GM21360 (cell line): Measurements from ENCODE around the gene GLI3.

Experiments
- ATAC-seq: cut with Tn5 transposase; IDR thresholded peaks from one replicate; pipeline ENCODE4 v1.9.1; 2021; ENCODE audit warnings: mild to moderate bottlenecking, moderate library complexity; ENCODE audit not compliant: unreplicated experiment

The GLI3 gene

DNA sequence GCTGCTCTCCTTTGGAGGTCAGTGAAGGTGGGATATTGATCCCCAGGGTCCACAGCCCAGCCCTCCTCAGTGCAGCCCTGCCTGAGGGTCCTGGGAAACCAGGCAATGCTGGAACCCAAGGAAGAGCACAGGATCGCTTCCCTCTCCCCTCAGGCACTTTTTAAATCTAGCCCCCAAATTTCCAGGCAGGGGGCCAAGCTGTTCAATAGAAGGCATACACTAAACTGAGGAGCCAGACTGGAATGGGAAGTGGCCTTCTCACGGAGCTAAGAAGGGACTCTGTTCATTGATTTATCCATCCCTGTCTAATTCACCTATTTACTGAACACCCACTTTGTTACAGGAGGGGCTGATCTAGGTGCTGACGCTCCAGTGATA is 60.3 kb downstream of the GLI3 start:
- ATAC-seq, result no peak

DNA sequence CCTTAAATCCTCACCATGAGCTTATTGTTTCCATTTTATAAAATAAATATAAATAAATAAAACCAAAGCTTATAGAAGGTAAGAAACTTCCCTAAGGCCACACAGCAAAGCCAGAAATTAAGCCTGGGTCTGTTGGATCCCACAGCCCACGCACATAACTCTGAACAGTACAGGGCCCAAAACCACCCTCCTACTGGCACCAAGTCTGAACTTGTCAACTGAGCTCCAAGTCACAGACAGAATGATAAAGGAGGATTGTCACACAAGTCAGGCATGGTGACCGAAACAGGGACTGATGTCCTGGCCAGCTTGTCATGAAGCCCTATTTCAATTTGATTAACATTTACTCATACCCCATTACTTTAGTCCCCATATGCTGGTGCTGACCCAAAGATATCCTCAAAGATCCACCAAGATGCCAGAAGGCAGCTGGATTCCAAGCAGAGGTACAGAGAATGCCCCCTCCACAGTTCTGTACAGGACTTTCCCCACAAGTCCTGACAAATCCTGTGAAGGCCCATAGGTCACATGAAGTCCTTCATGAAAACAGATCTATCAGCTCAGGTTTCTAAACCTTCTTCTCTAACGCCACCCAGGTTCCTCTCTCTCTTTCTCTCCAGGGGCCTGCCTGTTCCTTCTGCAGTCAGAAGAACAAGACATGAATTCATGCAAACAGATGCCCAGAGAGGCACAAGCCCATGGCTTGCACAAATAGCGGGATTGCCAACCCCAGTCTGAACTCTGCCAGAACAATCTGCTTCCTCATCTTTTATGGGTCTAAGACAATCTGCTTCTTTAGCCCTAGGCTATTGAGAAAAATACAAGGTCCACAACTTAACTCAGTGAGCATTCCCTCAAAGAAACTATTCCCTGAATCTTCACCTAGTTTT is 60.9 kb downstream of the GLI3 start:
- no peak for ATAC-seq

DNA sequence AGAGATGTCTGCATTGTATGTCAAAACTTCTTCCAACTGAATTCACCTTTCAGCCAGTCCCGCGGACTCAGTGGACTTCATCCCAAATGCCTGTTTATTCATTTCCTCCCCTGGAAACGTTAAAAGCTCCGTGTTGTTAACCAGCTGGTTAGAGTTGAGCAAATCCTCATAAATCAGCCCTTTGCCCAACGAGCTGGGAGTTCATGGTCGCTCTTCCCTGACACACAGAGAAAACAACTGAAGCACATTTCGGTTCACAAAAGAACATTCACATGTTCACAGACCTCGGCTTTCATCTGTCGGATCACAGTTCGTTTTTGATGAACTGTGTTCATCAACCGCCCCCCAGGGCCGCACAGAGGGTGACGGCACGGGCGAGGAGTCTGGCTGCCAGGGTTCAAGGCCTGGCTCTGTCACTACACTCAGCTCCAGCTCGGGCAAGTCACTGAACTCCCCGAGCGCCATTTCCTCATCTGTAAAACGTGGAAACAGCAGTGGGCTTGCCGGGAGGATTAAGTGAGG is 62.6 kb downstream of the GLI3 start:
- no peak for ATAC-seq

DNA sequence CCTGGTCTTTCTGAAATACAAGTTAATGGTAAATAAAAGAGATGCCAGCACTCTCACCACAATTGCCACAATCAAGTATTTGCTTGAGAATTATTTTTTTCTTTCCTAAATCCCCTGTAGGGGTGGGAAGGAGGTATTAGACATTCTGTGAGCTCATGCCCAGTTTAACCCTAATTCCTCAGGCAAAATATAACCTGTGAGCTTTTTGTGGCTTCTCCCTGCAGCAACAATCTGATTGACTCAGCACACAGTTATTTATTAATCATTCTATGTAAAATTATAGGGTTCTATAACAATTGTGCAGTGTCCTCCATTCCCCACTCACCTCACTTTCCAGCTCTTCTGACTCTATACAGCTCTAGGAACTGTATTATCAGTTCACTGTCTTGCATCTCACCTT is 66.3 kb downstream of the GLI3 start:
- ATAC-seq, result no peak

DNA sequence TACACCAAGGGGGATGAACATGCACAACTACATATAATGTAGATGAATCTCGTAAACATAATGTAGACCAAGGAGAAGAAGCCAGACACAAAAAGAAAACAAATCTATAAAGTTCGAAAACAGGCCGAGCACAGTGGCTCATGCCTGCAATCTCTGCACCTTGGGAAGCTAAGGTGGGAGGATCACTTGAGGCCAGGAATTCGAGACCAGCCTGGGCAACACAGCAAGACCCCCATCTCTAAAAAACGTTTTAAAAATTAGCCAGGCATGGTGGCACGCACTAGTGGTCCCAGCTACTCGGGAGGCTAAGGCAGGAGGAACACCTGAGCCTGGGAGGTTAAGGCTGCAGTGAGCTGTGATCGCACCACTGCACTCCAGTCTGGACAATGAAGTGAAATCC is 68.5 kb downstream of the GLI3 start:
- no peak for ATAC-seq

DNA sequence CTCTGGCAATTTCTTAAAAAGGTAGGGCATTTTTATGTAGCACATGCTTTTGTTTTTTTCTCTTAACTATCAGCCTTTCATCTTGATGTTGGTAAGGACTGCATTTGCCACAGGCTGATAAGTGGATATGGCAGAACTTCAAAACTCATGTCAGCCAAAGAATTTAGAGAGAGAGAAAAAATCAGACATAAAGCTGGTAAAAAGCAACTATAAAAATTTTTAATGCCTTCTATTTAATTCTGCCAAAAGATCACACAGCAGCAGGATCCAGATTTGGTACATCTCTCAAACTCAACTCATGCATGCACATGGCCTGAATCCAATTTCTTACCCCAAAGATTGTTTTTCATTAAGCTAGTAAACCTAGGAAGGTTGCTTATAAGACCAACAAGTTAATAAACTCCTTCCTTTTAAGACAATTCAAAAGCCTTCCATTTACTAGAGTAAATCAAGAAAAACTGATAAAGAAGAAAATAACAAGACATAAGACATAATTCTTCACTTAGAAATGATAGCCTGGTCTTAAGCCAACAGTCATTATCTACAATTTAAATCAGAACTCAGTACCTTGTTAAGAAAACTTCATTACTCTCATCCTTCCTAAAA is 69.3 kb downstream of the GLI3 start:
- no peak for ATAC-seq

DNA sequence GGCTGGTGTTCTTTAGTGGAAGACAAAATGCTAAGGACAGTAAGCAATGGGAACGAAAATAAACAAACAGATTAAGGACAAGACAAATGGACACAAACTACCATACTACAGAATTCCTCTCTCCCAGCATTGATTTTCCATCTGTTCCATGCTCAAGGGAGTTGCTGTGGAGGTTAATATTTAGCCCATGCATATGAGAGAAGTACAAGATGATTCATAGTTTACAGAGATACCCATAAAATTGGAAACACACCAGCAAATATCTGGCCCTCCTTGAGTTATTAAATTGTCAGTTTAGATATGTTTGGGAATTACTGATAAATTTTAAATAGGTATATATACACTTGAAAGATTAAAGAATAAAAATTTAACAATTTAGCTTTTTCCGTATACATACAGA is 69.8 kb downstream of the GLI3 start:
- no peak for ATAC-seq

DNA sequence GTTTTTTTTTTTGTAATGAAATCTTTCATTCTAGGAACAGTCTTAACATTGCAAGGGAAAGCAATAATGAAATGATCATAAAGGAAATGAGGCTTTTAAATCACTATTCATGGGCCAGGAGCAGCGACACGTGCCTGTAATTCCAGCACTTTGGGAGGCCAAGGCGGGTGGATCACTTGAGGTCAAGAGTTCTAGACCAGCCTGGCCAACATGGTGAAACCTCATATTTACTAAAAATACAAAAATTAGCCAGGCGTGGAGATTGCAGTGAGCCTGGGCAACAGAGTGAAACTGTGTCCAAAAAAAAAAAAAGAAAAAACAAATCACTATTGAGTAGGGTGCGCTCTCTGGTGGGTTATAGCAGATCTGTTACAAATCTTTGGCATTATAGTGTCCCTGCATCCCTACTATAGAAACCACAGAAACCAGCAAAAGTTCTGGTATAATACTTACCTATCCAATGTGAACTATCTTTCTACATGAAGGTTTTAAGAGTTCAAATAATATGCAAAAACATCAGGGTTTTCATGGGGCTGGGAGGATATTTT is 72.1 kb downstream of the GLI3 start:
- ATAC-seq, result no peak

DNA sequence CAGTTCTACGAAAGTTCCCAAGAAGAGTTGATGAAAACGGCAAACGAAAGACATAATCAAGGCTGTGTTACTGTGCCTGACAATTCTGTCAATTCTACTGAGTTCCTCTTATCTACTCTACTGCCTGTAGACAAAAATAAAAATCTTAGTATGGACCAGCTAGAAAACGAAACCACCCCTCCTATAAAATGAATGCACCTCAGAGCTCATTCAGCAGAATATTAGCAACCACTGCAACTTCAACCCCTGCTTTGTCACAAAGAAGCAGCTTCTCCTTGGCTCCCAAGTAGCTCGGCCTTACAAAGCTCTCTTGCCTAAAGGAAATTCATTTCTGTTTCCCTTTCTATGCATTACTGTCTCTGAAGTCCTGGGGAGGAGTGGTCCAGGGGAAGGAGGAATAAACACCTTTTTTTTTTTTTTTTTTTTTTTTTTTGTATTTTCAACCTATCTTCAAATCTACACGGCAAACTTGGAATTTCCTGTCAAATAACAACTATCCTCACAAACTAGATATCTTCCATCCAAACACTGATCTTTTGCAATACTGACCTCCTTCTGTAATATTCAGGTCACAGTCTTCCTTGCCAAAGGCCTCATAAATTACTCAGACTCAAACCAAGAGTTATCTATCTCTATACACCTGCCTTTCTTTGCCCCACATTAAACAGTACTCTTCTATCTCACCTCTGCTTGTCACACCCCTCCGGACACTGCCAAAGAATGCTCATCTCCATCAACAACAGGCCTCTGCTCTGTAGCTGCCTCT is 74.3 kb downstream of the GLI3 start:
- ATAC-seq, result no peak

DNA sequence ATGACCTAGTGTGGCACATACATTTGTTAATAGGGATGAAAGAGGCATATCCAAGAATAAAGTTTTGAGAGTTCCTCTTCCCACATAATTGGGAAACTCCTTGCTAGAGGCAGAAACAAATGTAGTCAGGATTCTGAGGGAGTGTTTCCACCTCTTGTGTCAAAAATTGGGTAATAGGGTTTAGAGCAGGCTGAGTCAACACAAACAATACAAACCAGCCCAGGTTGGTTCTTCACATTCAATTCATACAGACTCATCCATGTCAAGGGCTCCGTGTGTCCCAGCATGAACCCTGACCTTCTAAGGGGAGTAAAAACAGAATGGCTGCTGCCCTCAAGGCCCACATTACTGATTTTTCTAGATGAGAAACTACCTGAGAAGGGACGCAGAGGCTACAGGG is 75.3 kb downstream of the GLI3 start:
- ATAC-seq, result no peak

DNA sequence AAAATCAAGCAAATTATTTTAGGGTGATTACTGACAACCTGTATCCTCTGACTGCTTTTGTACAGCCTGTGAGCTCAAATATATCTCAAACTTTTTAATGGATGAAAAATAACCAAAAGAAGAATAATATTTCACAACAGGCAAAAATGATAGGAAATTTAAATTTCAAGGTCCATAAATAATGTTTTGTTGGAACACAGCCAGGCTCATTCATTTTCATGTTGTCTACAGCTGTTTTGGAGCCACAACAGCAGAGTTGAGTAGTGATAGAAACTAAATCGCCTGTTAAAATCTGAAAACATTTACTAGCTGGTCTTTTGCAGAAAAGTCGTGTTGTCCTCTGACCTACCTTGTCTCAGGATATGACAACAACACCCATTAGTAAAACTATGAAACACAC is 75.9 kb downstream of the GLI3 start:
- ATAC-seq, result no peak

DNA sequence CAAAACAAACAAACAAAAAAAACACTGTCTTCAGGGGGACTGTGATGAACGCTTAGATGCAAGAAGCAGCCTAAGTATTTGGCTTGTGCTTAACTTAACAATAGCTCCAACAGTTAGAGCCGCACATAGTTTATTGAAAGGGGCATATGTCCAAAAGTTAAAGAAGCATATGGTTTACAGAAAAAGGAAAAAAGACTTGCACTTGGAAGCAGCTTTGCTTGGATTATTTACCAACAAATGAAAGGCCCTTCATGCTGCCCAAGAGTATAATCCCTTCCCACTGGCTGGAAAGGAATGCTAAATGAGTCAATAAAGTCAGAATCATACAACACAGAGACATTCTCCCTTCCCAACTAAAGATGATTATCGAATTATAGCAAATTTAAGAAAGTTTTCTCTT is 77.9 kb downstream of the GLI3 start:
- ATAC-seq, result no peak

DNA sequence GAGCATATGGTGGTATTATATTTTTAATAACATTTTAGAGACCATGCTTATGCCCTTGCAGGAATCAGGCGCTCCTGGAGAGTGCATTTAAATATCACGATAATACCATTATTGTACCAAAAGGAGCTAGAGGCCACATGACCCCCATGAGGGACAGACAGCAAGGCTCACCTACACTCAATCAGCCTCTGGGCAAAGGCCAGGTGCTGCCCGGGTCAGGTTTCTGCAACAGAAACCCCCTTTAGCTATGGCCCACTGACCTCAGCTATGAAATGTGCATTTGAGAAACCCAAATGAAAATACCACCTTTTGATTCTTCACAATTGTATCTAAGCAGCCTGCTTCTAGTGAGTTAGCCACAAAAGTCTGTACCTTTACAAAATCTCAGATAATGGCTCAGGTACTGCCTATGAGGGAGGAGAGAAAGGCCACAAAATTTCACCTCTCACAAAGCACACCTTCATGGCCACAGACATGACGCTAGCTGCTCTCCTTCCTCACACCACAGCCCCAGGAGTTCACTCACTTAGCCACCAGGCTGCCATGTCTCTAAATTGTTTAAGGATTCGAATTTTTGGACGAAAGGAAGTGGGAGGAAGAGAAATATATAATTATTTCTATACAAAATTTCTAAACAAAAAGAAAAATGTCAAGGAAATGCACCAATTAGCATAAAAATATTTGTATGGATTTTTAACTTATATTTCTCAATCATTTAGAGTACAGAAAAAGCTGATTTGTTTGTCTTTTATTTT is 79.9 kb downstream of the GLI3 start:
- no peak for ATAC-seq

DNA sequence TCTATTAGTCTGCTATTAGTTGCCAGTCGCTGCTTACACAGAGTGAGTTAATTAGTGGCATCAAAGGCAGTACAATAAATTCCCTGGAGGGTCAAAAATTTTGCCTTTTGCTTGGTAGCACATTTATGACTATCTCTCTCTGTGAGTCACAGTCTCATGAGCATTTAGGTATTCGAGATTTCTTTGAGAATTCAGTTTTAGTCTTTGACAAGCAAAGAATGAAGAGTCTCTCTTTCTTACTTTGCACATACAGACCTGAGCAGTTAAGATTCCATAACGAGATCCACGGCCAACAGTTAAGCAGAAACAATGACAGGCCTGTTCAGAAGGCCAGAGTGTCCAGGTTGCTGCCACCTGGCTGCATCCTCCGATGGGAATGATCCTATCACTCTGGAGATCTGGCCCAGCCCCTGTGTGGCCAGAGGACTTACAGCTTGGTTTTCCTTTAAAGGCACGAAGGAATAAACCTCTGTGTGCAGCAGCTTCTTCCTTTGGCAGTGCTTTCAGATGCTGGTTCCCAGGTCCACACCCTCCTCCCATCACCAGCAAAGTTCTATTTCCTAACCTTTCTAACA is 80.6 kb downstream of the GLI3 start:
- ATAC-seq, result no peak

DNA sequence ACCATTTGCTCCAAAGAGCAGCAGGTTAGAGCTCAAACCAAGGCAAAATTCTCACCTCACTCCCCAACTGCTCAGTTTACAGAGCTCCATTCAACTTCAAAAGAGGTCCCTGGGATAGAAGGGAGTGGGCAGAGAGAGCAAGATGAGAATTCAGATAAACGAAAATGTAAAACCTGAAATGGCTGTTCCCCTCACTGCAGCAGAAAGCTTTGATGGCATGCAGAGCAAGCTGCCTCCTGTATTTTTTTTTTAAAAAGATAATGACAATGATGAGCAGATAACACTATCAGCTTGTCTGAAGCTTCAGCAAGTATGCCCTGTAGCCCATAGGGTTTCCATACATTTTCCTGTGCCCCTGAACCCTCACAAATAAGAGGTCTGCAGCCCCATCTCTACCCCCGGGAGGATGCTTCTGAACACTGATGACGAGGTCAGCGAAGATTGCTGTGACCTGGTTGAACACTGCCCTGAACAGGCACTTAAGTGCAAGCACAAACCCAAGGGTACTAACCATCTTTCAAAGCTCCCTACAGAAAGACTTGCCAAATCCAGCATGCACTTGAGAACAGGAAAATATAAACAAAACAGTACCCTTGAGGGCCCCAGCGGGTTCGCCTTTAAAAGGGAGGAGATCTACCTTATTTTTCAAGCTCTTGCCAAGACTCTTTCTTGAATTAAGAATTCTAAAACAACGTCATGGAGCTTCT is 81.3 kb downstream of the GLI3 start:
- ATAC-seq, result no peak

DNA sequence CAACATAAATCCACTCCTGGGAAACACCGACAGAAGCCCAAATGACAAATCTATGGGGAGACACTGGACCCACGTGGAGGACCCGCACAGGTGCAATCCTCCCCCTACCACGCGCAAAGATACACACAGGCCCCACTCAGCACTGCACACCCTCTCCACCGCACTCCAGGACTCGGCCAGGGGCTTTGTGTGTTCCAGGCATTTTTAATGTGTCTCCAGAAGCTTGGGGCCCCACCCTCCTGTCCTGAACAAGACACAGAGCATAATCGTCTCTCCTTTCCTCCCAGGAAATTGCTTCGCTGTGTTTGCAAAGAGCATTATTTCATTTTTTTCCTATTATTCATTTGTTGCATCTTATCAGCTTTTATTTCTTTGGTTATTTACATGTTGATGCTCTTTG is 82.8 kb downstream of the GLI3 start:
- ATAC-seq, result no peak

DNA sequence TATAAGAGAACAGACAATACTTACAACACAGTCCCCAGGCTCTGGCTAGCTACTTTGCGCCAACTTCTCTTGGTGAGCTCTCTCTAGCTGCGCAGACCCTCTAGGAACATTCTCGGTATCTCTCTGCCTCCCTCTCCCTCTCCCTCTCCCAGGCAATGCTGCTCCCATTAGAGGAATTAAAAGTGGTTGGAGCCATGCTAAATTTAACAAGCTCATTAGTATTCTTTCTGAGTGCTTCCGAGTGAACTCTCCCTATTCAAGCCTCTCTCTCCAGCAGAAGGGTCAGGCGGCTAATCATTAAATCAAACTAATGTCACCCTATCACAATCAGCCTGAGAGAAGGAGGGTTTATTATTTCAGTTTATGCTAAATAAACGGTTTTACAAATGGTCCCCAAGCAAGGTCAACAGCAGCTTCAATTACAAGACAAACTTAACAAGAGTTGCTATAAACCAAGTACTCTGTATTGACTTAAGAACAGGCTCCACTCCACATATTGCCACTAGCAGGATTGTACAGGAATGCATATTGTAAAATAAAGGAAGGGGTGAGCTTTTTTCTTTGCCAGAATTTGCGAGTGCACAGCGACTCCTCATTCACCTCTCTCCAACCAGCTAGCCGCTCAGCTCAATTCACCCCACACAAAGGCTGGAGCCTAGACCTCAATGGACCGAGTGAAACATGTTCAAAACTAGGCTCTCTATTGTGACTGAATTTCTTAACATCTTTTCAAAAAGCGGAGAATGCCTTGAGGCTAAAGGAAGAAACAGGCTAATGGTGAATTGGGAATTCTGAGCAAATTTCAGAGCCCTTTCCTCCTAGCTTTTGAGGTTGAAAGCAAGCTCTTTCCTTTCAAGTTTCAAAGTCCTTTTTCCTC is 84.4 kb downstream of the GLI3 start:
- ATAC-seq, result no peak

DNA sequence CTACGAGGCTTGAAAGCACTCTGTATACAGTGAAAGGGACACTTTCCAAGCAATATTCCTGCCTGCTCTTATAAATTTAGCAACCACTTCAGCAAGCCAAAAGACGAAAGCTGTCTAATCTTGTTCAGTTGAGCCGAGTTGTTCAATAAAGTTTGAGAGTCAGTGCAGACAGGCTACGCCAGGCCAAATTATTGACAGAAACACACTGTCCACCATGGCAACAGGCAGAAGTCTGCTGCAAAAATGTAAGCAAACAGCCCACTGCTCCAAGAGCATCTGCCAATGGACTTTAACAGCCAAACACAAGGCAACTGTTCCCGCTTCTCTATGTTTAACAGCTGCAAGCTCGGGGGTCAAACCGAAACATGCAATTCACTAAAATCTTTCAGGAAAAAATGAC is 85.7 kb downstream of the GLI3 start:
- ATAC-seq, result no peak

DNA sequence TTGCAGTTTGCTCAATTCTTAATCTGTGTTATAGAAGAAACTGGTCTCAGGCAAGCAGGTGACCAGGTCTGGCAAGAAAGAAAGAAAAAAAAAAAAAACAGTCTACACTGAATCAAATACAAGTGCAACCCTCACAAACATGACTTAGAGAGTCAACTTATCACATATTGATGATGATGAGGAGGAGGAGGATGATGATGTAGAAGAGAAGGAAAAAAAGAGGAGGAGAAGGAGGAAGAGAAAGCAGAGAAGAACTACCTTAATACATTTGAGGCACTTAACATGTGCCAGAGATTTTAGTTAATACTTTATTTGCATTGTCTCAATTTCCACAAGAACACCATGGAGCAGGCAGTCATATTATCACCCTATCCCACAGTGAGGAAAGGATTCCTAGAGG is 91.5 kb downstream of the GLI3 start:
- ATAC-seq, result no peak
